Measurements from ENCODE around the gene CDK2AP2.
"Not testable (repeated sequence)": the region's sequence is repeated elsewhere in the genome, so short reads cannot be mapped to it uniquely, and the experiment has no call there.

Gene CDK2AP2, protein sequence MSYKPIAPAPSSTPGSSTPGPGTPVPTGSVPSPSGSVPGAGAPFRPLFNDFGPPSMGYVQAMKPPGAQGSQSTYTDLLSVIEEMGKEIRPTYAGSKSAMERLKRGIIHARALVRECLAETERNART

DNA sequence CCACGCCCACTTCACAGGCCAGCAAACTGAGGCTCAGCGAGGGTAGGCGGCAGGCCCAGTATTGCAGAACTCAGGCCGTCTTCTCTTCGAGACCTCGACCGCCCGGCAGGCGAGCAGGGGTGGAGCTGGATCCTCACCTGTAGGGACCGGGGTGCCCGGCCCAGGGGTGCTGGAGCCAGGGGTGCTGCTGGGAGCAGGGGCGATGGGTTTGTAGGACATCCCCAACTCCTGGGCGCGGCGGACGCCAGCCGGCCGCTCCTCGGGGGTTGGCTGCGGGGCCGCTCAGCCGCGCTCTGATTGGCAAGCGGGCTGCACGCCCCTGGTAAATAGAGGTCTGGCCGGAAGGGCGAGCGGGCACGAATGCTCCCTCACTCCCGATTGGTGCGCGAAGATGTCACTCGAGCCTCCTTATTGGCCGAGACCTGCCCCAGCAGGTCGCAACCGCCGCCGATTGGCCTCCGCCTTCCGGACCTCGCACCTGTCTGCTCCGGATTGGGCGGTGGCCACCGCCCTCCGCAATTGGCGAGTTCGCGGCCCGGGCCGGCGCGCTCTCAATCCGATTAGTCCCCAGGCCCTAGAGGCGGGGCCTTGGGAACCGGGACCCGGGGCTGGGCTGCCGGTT is at the start of gene CDK2AP2:
CDK2AP2 (minus strand) TSS at position 299 of the 622 bp plus-strand sequence; CDS start at position 219, 80 bp downstream.
- peak; percentile 98 for DNase-seq

DNA sequence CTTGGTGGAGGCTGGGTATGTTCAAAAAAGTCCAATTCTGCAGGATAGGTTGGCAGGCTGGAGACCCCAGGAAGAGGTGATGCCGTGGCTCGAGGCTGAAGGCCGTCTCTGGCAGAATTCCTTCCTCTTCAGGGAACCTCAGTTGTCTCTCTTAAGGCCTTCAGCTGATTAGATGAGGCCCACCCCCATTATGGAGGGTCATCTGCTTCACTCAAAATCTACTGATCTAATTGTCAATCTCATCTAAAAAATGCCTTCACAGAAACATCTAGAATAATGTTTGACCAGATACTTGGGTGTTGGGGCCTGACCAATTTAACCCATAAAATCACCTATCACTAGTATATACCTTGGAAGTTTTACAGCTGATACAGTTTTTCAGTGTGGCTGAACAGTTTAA is 48.3 kb upstream of the CDK2AP2 start:
- DNase-seq = no peak

DNA sequence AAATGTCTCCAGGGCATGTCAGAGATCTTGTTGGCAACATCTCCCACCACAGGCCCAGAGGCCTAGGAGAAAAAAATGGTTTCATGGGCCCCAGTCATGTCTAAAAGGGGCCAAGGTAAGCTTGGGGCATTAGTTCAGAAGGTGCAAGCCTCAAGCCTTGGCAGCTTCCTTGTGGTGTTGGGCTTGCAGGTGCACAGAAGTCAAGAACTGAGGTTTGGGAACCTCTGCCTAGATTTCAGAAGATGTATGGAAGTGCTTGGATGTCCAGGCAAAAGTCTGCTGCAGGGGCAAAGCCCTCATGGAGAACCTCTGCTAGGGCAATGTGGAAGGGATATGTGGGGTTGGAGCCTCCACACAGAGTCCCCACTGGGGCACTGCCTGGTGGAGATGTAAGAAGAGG is 43.7 kb upstream of the CDK2AP2 start:
- DNase-seq = not testable (repeated sequence)

DNA sequence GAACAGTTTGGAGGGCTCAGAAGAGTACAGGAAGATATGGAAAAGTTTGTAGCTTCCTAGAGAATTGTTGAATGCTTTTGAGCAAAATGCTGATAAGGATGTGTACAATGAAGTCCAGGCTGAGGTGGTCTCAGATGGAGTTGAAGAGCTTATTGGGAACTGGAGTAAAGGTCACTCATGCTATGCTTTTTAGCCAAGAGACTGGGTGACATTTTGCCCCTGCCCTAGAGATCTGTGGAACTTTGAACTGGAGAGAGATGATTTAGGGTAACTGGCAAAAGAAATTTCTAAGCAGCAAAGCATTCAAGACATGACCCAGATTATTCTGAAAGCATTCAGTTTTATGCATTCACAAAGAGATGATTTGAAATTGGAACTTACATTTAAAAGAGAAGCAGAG is 43.2 kb upstream of the CDK2AP2 start:
- no peak for DNase-seq

DNA sequence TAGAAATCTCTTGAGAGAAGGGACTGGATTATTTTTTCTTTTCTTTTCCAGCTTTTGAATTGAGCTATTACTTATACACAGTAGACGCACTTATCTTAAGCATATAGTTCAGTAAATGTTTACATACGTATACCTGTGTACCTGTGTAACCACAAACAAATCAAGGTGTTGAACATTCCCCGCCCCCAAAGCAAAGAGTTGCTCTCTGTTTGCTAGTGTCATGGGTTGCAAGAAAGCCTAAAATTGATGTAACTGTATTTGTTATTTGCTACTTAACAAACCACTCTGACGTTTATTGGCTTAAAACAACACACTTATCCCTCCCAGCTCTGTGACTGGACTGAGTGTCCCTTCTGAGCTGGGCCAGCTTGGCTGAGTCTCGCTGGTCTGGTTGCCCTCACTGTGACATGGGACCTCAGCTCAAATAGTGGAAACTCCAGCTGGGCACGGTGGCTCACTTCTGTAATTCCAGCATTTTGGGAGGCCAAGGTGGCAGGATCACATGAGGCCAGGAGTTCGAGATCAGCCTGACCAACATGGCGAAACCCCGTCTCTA is 40.7 kb upstream of the CDK2AP2 start:
- no peak for DNase-seq

DNA sequence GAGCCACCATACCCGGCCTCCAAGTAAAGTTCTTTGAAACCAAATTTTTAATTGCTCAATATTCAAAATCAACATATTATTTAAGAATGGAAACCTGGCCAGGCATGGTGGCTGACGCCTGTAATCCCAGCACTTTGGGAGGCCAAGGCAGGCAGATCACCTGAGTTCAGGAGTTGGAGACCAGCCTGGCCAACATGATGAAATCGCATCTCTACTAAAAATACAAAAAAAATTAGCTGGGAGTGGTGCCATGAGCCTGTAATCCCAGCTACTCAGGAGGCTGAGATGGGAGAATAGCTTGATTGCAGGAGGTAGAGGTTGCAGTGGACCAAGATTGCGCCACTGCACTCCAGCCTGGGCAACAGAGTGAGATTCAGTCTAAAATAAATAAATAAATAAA is 40.1 kb upstream of the CDK2AP2 start:
- DNase-seq = not testable (repeated sequence)

DNA sequence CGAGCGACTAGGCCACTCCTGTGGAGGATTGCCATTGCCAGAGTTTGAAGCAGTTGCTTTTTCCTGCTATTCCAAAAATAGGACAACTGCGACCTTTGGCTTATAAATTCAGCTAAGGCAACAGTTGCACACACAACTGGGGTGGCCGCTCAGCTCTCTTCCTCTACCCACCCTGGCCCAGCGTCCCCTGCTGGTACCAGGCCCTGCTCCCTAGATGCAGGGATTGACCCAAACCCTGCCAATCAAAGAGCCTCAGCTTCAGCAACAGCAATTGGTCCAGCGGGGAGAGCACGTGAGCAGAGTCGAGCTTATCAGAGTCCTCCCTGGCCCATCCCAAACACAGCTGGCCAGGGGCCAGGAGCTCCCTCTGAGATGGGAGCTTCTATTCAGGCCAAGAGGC is 37.3 kb upstream of the CDK2AP2 start:
- DNase-seq = no peak

DNA sequence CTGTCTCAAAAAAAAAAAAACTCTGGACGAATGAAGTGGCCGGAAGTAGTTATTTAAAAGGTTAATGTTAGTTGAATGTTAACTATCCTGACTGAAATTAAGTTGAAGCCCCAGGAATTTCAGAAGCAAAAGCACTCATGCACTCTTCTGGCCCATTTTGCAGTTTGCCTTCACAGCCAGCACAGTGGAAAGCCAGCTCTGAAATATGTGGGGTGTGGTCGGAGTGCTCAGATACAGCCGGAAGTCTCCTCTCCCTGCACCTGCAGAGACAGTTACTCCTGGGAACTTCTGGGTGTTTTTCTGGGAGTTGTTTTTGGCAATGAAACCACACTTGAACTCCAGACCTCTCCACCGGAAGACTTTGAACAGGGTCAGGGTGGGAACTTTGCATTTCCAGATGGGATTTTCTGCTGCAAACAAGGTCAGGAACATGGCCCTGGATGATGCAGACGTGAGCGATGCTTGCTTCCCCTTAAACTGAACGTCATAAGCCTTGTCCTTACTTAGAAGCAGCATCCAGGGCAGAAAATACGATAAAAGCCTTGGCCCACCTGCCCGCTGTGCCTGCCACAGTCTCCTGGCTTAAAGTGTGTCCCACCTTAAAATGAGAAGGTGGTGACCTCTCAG is 36.8 kb upstream of the CDK2AP2 start:
- no peak for DNase-seq

DNA sequence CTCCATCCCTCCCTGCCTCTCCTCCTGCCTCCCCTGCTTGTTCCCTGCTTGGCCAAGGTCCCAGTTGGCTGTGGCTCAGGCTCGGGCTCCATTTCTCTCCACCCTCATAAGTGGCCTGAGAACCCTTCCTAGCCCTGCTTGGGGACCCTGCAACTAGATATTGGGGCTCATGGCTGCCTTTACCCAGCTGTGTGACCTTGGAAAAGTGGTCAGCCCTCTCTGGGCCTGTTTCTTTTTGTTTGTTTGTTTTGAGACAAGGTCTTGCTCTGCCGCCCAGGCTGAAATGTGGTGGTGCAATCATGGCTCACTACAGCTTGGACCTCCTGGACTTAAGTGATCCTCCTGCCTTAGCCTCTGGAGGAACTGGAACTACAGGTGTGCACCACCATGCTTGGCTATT is 35.6 kb upstream of the CDK2AP2 start:
- no peak for DNase-seq

DNA sequence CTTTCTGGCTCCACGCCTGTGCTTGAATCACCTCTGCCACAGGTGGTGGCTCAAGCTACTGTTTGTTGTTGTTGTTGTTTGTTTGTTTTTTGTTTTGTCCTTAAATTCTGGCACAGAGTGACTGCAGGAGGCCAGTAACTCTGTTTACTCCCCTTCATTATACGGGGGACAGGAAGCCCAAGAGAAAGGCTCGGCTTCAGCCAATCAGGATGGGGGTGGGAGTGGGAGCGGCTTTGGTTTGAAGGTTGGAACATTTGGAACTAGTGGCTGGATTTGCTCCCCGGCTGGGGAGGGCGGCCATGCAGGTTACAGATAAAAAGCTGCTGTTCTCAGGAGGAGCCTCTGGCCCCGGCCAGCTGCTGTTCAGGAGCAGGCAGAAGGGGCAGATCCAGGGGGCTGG is 35.0 kb upstream of the CDK2AP2 start:
- no peak for DNase-seq

DNA sequence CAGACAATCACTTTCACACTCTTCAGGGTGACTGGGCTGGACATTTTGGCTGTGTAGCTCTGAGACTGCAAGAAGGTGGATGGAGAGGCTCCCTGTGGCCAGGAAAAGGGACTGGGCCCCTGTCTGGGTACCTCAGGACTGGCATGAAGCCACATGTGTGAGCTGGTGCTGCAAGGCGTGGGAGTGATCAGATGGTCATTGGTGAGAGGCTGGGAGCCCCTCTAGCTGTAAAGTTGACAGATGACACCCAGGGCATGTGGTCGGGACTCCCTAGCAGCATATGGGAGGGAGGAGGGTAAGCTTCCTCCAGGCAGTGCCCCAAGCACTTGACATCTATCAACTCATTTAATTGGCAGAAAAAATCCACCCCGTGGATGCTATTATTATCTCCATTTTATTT is 34.2 kb upstream of the CDK2AP2 start:
- no peak for DNase-seq

DNA sequence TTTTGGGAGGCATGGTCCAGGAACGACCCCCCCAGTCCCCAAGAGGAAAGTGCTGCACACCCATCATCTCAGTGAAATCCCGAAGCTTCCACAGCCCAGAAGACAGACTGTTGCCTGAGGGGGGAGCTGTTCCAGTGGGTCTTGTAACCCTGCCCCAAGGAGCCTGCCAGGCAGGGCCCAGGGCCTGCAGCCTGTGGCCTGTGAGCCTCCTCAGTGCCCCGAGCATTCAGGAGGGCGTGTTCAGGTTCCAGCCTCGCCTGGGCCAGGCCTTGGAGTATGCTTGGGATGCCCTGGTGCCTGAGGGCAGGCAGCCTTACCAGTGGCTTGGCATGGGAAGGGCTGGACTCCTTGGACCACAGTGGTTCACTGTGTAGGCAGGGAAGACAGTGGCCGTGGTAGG is 33.2 kb upstream of the CDK2AP2 start:
- DNase-seq = no peak

DNA sequence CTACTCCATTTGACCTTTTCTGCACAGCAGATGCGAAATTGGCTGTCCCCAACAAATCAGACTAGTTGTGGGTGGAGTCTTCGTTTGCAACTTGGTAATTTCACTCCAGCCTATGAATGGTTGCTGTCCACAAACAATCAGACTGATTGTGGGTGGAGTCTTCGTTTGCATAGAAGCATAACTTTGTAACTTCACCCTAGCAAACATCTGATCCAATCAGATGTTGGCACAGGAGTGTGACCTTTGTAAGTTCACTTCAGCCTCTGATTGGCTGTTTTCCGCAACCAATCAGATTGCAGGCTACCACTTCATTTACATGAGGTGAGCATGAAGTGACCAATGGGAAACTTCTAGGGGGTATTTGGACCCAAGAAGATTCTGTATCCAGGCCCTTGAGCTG is 31.6 kb upstream of the CDK2AP2 start:
- no peak for DNase-seq

DNA sequence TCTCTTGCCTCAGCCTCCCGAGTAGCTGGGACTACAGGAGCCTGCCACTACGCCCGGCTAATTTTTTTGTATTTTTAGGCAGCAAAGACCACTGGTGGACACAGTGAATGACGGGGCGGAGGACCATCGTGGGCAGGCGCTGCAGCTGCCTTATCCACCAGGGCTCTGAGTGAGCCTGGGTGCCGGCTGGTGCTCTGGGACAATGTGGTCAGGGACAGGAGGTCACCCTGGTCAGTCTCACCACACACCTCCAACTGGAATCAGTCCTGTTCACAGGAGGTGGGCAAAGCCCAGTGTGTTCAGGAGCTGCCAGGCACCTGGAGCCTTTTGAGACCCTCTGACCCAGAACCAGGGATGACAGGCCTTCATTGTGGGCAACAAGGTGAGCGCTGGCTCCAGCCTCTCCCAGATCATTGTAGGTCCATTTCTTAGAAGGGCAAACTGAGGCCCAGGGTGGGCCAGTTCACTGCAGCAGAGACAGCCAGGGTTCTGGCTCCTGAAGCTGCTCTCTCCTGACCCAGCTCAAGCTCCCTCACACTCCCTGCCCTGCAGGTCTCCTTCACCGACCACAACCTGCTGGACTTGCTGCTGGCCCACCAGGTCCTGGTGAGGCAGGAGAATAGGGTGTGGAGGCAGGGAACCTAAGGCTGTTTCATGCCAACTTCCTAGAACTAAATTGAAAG is 31.0 kb upstream of the CDK2AP2 start:
- DNase-seq = no peak

DNA sequence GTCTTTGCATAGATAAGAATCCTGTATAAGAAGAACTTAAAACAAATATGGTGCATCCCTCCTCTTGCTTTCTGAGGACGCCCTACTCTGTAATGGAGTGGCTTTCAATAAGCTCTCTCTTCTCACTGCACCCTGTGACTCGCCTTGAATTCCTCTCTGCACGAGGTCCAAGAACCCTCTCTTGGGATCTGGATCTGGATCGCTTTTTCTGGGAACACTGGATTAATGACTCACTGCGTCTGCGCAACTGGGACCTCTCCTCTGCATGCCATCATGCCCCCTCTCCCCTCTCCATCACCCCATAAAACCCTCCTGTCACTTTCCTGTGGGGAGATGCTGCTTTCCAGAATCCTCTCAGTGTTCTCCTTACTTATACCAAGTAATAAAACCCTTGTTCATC is 30.3 kb upstream of the CDK2AP2 start:
- DNase-seq = no peak

DNA sequence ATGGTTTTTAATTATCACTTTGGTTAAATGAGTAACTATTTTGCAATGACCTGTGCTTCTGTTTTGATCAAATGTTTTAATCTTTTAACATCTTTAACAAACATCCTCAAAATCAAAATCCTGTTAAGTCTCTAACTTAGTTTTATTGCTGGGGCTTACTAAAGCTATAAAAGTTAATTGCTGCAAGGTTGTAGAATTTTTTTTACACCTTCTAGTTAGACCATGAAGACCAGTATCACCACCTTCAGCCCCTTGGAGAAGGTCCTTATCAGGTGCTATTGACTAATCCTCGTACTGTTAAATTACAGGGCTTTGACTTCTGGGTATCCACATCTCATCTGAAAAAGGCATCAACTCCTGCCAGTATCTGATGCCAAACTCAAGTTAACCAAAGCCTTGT is 27.6 kb upstream of the CDK2AP2 start:
- DNase-seq = no peak

DNA sequence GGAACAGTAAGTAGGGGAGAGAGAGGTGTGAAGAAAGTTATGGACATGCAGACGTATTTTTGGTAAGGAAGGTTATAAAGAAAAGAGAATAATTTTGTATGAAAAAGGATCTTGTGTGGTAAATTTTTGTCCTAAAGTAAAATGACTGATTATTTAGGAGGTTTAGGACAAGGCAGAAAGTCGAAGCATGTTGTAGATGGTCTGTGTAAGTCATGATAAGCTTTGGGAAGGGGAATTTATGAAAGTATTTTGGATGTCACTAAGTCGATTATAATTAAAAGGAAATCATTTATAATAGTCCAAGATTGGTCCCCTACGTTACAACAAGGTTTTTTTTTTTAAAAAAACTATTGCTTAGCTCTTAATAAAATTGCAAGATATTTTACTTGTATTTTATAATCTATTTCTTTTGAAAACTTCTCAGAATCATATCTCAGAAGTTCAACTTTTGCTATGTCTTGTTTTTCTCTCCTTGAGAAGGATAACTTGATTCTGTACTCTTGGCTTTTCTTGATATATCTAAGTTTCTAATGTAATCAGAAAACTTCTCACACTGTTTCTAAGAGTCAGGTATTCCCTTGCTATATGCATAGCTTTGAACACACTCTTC is 26.2 kb upstream of the CDK2AP2 start:
- no peak for DNase-seq

DNA sequence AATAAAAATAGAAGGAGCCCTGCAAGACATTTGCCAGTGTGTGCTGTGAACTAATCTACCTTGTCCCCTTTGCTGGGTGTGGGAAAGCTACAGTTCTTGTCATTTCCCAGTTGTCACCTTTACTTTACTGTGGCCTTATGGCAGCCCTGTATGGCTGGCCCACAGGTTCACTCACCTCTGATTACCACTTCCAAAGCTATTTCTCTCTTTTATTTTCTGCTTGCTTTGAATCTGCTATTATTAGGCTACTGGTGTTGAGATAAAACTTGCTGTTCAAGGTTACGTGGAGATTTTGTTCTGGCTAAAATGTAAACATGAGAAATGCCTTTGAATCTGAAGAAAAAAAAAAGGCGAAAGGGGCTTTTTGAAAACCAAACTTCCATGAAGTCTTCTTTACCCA is 24.9 kb upstream of the CDK2AP2 start:
- DNase-seq = no peak

DNA sequence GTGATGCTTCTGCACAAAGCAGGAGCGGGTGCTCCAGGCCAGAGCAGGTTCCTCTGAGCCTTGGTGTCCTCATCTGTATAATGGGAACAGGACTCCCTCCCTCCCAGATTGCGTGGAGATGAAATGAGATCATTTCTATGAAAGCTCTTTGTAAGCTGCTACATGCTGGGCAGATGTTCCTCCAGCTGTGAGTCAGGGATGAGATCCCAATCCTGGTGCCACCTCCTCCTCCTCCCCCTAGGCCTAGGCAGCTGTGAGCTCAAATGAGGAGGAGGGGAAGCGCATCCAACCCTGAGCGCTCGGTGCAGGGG is 22.3 kb upstream of the CDK2AP2 start:
- no peak for DNase-seq

DNA sequence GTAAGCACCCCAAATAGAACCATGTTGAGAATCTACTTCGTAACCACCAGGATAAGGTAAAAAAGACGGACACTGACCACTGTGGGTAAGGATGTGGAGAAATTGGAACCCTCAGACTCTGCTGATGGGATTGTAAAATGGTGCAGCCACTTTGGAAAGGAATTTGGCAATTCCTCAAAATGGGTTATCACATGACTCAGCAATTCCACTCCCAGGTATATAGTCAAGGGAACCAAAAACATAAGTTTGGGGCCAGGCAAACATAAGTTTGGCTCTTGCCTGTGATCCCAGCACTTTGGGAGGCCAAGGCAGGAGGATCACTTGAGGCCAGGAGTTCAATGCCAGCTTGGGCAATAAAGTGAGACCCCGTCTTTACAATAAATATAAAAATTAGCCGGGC is 20.4 kb upstream of the CDK2AP2 start:
- DNase-seq = no peak

DNA sequence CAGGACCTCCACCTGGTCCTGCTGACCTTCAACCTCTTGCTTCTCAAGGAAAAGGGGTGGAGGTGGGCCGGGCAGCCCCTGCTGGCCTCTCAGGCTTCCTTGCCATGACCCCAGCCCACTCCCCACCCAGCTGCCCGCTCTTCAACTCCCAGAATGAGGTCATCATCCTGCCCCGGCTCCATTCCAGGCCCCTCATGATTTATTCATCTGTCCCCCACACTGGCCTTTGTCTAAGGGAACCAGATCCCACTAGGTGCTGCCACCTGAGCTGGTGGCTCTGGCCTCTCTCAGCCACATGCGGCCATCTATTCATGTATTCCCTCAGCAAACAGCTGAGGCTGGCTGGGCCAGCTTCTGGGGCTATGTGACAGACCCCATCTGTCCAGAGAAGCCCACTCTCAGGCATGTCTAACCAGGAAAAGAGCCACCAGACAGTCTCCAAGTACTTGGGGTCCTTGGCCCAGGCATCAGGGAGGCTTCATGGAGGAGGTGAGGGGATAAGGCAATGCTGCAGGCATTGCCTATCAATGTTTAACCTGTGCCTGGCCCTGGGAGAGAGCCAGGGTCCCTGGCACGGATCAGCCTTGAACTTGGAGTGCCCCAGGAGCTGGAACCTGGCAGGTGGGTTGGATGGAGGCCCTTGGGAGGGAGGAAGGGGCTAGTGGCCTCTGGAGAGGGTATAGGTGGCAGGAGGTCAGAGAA is 17.5 kb upstream of the CDK2AP2 start:
- DNase-seq = no peak

DNA sequence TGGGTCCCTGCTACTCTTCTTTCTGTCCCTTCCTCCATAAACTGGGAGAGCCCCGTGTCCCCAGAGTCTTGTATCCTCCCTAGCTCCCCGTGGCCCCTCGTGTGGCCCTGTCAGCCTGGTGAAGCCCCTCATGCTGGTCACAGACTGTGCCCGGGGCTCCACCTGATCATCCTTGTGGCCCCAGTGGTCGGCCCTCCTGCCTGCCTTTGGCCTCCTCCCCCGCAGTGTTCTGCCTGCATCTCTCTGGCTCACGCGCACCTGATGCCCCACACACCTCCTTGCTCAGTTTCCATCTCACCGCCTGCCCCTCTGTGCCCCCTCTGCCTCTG is 16.5 kb upstream of the CDK2AP2 start:
- no peak for DNase-seq

Measured in SHP77 treated with DMSO at 0.1 percent for 48 hours (cell line).